Sciatic nerve (tissue), 2 donors: ENCODE measurements around the gene FMOD. TPM values are rescaled to one million over a fixed set of nuclear protein-coding genes. Genes with fewer than 3 reads are reported as not detected.
A peak's percentile ranks its signal among the peaks of the same experiment; 100 is the strongest.

Experiments
- ATAC-seq: fragments of 200-7000 bp; cut with Tn5 transposase; one replicate; pipeline ENCODE4 v1.9.1; 2020; ENCODE audit warnings: mild to moderate bottlenecking, moderate library complexity
- DNase-seq: peaks from one replicate; pipeline ENCODE4 v3.0.0-alpha.2; 2020; ENCODE audit warnings: low spot score
- intact Hi-C: fragments of 100-400 bp; cut with DNase I; formaldehyde crosslinking; loops from one replicate; pipeline ENCODE4 v1.14.2; 2022
- total RNA-seq: library from RNA; stranded (reverse); fragmentation: NEBNext Ultra II Directional; extraction: Animal tissue kit (Norgen Biotek cat#: 25700); gene quantifications from one replicate; pipeline ENCODE4 v1.2.1, GENCODE V29; 2021
- donor health status: DM: no; HTN: no; CAD: no.
- donor health status: DM: no; HTN: no; CAD: no.

FMOD gene
- total RNA-seq, 1 donor from 2014 or later = 126 TPM

DNA sequence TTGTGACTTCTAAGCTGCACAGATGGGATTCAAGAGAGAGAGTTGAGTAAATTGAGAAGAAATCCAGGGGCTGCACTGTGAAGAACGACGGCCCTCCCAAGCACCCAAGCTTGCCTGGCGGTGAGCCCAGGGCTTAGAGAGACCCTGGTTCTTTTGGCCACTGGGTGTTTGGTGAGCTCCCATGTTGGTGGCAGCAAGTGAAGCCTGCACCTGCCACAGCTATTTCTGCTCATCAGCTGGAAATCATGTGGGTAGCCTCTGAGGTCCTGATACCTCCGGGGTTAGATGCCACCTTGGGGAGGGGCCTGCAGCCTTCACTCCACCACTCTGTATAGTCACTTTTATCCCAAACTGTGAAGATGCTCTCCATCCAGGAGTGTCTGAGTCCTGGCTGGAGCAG lies 51.8 kb downstream of the FMOD start:
- DNase-seq (no peak), ATAC-seq (no peak)
- intact Hi-C loops = no loop called here

DNA sequence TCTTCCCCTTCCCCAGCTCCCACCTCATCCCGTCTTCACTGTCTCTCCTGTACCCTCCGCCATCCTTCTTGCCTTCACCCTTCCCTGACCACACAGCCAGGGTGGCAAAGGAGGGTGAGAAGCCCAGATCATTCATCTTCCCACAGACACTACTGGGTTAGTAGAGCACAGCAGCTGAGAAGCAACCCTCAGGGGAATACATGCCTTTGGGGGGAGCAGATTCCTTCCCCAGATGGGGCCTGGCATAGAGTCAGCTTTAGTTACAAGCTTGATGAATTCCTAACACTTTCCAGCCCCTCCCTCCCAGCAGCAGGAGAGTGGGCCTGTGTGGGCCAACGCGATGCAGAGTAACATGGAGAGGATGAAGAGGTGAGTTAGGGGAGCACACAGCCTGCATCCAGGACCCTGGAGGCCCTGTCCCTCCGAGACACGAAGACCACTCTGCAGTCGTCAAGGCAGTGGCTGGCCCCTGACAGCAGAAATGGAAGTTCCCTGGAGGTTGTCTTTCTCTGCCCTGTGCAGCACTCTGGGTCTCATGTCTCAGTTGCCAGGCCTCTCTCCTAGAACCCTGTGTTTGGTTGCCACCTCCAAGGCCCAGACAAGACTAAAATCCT lies 54.4 kb downstream of the FMOD start:
- ATAC-seq (peak; percentile 25), DNase-seq (no peak)
- intact Hi-C loops = no loop called here

DNA sequence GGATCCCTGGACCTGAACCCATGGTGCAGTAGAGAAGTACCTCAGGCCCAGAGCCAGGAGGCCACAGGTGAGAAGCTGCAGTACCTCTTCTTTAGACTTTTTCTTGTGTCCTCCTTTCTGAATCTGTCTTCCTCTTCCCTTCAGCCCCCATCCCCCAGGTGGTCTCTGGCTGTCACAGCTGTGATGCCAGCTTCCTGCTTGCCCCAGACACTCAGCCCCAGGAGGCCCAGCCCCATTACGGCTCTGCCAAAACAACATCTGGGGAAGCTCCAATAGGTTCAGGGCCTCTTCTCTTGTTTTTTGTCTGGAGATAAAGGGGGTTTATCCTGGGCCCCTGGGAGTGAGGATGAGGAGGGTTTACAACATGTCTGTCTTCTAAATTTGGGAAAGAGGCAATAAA lies 55.1 kb downstream of the FMOD start:
- ATAC-seq (no peak), DNase-seq (no peak)
- intact Hi-C loops = no loop called here

DNA sequence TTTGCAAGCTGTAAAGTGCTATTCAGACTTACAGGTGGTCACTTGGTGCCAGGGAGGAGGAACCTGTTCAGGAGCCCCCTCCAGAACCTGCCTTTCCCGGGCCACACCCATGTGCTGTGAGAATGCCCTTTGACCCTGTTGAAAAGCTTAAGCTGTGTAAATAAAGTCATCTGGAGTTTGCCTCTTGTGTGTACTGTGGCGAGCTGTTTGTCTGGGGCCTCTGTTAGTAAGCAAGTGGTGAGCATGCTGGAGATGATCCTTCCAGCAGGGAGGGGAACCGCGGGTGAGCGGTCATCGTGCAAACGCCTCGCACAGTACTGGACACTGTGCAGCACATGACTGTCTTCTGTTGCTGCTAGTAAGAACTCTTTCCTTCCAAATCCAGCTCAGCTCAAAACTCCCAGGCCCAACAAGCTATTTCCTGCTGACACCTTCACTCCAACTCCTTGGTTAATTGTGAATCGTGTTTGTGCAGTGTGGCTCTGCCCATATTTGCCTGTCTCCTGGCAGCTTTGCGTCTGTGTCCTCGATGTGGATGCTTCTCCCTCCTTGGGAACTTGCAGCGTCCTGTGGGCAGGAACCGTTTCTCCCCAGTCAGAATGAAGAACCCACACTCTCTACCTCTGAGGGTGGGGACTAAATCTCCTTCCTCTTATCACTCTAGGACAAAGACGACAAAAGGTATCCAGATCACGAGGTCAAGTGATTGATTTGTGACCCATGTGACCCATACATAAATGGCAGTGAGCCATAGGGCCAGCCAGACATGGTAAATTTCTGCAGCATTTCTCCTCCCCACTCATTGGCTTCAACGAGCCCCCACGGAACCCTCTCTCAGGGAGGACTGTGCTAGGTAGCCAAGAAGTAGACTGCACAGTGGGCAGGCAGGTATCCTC lies 59.5 kb downstream of the FMOD start:
- ATAC-seq (peak; percentile 71), DNase-seq (no peak)
- intact Hi-C loops = no loop called here

Other genes with a start within 250 kb of the FMOD start
- 1.8 TPM for gene ADORA1, start 223.4 kb downstream of the FMOD start, total RNA-seq
- gene MYBPH, start 175.3 kb downstream of the FMOD start, total RNA-seq = not detected
- gene CHI3L1, start 164.4 kb downstream of the FMOD start, total RNA-seq = 37.0 TPM
- gene CHIT1, start 121.4 kb downstream of the FMOD start, total RNA-seq = 0.22 TPM
- gene BTG2, start 45.6 kb downstream of the FMOD start, total RNA-seq = 83.5 TPM
- gene PRELP, start 124.7 kb upstream of the FMOD start, total RNA-seq = 200 TPM
- gene OPTC, start 143.0 kb upstream of the FMOD start, total RNA-seq = not detected